ENCODE data around the gene GHITM. TPM values are rescaled to one million over a fixed set of nuclear protein-coding genes. Genes with fewer than 3 reads are reported as not detected.

Gene GHITM
- total RNA-seq, 2 donors from 2014 or later: 52.1 to 55.5 TPM

DNA sequence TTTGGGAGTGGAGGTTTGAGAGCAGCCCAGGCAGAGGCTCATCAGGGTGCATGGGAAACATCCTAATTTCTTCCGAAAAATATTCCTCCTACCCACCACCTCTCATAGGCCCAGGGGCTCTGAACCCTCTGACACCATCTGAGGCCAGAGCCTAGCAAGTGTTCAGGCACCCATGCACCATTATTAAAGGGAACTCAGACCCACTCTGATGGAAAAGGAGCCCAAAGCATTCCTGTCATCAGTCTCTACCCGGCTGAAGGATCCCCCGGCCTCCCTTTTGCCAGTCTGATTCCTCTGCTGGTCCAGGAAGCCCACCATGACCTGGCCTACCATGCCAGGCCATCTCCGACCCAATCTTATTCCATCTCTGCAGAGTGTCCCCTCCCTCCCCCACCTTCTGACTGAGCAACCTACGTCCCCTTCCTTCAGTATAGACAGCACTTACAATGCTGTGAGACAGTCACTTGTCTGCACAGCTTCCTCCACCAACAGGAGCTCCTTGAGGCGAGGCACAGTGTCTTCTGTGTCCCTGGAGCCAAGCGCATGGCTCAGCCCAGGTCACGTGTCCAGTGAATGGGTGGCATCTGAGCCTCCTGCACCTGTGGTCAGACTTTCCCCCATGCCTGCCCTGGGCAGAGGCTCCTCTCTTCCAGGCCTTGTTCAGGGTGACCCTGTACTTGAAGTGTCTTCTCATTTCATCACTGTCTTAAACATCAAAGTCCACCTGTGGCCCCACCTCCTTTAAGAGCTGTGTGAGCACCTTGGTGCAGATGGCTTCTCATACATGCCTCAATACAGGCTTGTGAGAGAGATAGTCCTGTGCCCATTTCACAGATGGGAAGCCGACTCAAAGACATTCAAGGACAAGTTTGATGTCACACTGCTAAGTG lies 33.4 kb downstream of the GHITM start:
- intact Hi-C loops (cut with DNase I): no loop called here
- 80 to 83% methylated on average over 8 to 9 of the region's 9 CpGs for WGBS, 2 donors
- H3K4me3 ChIP-seq: no peak overlapping the region
- H3K27ac ChIP-seq: peak overlapping the region in 2 of 4 donors; percentile 2 to 48
- no peaks in the 10 kb centered on the region for H3K4me1 ChIP-seq
- DNase-seq (no peak), ATAC-seq (no peak)
- no peaks in the 10 kb centered on the region for H3K36me3 ChIP-seq (replicated peaks in 1 of 2; ENCODE audit: insufficient read depth in 1 of 2, low read depth in 2 of 2)
- H3K27me3 ChIP-seq: no peaks in the 10 kb centered on the region
- TF ChIP-seq, protein P1, sequence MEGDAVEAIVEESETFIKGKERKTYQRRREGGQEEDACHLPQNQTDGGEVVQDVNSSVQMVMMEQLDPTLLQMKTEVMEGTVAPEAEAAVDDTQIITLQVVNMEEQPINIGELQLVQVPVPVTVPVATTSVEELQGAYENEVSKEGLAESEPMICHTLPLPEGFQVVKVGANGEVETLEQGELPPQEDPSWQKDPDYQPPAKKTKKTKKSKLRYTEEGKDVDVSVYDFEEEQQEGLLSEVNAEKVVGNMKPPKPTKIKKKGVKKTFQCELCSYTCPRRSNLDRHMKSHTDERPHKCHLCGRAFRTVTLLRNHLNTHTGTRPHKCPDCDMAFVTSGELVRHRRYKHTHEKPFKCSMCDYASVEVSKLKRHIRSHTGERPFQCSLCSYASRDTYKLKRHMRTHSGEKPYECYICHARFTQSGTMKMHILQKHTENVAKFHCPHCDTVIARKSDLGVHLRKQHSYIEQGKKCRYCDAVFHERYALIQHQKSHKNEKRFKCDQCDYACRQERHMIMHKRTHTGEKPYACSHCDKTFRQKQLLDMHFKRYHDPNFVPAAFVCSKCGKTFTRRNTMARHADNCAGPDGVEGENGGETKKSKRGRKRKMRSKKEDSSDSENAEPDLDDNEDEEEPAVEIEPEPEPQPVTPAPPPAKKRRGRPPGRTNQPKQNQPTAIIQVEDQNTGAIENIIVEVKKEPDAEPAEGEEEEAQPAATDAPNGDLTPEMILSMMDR (IDR thresholded peaks at IDR 0.05): no peak
- no peak for TF ChIP-seq POLR2A (IDR thresholded peaks at IDR 0.05)
- no peaks in the 10 kb centered on the region for H3K9me3 ChIP-seq

DNA sequence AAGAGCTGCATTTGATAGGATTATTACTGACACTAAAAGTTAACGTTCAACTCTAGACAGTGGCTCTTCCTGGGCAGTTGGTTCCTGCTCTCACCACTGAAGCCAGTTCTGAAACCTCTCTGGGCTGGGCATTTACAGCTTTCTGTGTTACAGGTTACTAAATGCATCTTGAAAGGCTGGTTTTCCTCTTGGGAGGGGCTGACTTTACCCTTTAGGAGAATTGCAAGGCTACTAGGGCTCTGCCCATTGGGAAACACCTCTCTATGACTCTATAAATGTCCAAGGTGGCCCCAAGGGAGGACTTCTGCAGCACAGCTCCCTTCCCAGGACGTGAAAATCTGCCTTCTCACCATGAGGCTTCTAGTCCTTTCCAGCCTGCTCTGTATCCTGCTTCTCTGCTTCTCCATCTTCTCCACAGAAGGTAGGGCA lies 34.2 kb downstream of the GHITM start, which contains the start of gene GPR15LG:
GPR15LG (plus strand) TSS at position 301 of the 429 bp plus-strand sequence; CDS start at position 352, 51 bp downstream.
- TF ChIP-seq POLR2A (IDR thresholded peaks at IDR 0.05): no peak
- ATAC-seq (no peak), DNase-seq (no peak)
- 53 to 69% methylated on average over 2 of the region's 2 CpGs for WGBS, 2 donors
- Histone ChIP-seq H3K27ac (no peak within 1 kb of the TSS), H3K4me1 (no peaks in the 10 kb centered on the region), H3K9me3 (no peaks in the 10 kb centered on the region), H3K27me3 (no peaks in the 10 kb centered on the region), H3K36me3 (replicated peaks in 1 of 2; ENCODE audit: insufficient read depth in 1 of 2, low read depth in 2 of 2) (no peaks in the 10 kb centered on the region), H3K4me3 (no peak within 1 kb of the TSS)
- intact Hi-C loops (cut with DNase I): no loop called here

DNA sequence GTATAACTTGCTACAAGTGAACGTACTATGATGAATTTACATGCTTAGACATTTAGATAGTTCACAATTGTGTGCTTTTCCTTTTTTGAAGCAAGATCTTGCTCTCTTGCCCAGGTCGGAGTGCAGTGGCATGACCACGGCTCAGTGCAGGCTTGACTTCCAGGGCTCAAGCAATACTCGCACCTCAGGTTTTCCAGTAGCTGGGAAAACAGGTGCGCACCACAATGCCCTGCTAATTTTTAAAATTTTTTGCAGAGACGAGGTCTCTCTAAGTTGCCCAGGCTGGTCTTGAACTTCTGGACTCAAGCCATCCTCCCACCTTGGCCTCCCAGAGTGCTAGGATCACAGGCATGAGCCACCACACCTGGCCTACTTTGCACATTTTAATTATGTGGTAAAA lies 36.1 kb downstream of the GHITM start:
- TF ChIP-seq, protein P1 (IDR thresholded peaks at IDR 0.05): no peak
- no peak for TF ChIP-seq POLR2A (IDR thresholded peaks at IDR 0.05)
- Histone ChIP-seq H3K4me1 (no peaks in the 10 kb centered on the region), H3K27me3 (no peaks in the 10 kb centered on the region), H3K36me3 (replicated peaks in 1 of 2; ENCODE audit: insufficient read depth in 1 of 2, low read depth in 2 of 2) (no peaks in the 10 kb centered on the region), H3K4me3 (no peak overlapping the region), H3K9me3 (no peaks in the 10 kb centered on the region), H3K27ac (no peak overlapping the region)
- intact Hi-C loops (cut with DNase I): no loop called here
- 79 to 82% methylated on average over 6 of the region's 6 CpGs for WGBS, 2 donors
- DNase-seq (no peak), ATAC-seq (no peak)

DNA sequence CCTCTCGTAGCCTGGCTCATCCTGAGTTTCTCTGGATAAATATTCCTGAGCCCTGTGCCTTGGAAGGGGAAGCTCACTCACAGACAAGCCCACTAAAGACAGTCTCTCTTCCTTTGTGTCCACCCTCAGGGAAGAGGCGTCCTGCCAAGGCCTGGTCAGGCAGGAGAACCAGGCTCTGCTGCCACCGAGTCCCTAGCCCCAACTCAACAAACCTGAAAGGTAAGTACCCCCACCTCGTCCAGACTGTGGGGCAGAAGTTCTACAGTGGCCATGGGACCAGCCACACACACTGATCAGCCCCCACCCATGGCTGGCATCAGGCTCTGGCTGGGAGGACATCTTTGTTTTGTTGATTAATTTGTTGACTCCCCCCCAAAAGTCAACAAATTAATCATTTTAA lies 37.0 kb downstream of the GHITM start:
- Histone ChIP-seq H3K27ac (no peak overlapping the region), H3K9me3 (no peaks in the 10 kb centered on the region), H3K36me3 (replicated peaks in 1 of 2; ENCODE audit: insufficient read depth in 1 of 2, low read depth in 2 of 2) (no peaks in the 10 kb centered on the region), H3K4me1 (no peaks in the 10 kb centered on the region), H3K4me3 (no peak overlapping the region), H3K27me3 (no peaks in the 10 kb centered on the region)
- TF ChIP-seq, protein P1 (IDR thresholded peaks at IDR 0.05): no peak
- no peak for TF ChIP-seq POLR2A (IDR thresholded peaks at IDR 0.05)
- 56 to 93% methylated on average over 2 to 4 of the region's 4 CpGs for WGBS, 2 donors
- no peak for DNase-seq
- intact Hi-C loops (cut with DNase I): no loop called here
- ATAC-seq: no peak

DNA sequence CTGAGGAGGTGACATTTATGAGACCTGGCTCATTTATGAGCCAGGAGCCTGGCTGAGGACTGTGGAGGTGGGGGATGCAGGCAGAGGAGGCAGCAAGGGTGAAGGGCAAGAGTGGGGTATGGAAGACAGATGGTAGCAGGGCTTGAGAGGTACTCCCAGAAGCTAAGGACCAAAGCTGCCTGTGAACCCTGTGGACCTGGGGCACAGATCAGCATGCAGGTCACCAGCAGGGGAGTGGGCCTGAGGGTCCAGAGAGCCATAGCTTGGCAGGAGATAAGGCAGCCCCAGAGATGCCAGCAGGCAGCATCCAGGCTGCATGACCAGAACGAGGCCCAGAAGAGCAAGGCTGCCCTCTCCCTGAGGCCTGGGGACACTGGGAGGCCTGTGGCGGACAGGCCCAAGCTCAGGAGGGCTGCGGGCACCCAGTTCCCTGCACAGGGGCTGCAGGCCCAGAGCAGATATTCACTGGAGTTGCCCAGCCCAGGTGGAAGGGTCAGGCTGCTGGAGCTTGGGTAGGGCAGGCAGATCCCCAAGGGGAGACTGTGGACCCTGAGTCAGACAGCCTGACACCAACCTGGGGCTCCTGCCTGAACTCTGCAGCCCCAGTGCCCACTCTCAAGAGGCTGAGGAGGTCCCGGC lies 37.6 kb downstream of the GHITM start:
- intact Hi-C loops (cut with DNase I): no loop called here
- Histone ChIP-seq H3K27me3 (no peaks in the 10 kb centered on the region), H3K4me3 (no peak overlapping the region), H3K4me1 (no peaks in the 10 kb centered on the region), H3K27ac (no peak overlapping the region), H3K36me3 (replicated peaks in 1 of 2; ENCODE audit: insufficient read depth in 1 of 2, low read depth in 2 of 2) (no peaks in the 10 kb centered on the region), H3K9me3 (no peaks in the 10 kb centered on the region)
- no peak for ATAC-seq
- 33 to 89% methylated on average over 1 to 4 of the region's 4 CpGs for WGBS, 2 donors
- DNase-seq: no peak
- TF ChIP-seq POLR2A (IDR thresholded peaks at IDR 0.05): no peak
- TF ChIP-seq, protein P1 (IDR thresholded peaks at IDR 0.05): no peak
